ENCODE measurements around the gene DTX1. TPM values are rescaled to one million over a fixed set of nuclear protein-coding genes. Genes with fewer than 3 reads are reported as not detected.

The DTX1 gene
- total RNA-seq, 1 donor from 2014 or later, result not detected

- intact Hi-C loops (cut with micrococcal nuclease), result no loop called here
Measured at GRCh38 chr12:113054948-113055486, 1.5 kb upstream of the DTX1 start.

- intact Hi-C loops (cut with micrococcal nuclease), result no loop called here
Measured at GRCh38 chr12:113055594-113056380, 743 bp upstream of the DTX1 start.

- intact Hi-C loops (cut with micrococcal nuclease), result no loop called here
Measured at GRCh38 chr12:113056381-113056630, 224 bp upstream of the DTX1 start.

- intact Hi-C loops (cut with micrococcal nuclease), result no loop called here
Measured at GRCh38 chr12:113057565-113058485, 1.3 kb downstream of the DTX1 start.

- intact Hi-C loops (cut with micrococcal nuclease), result no loop called here
Measured at GRCh38 chr12:113058553-113058952, 2.0 kb downstream of the DTX1 start.

- intact Hi-C loops (cut with micrococcal nuclease), result no loop called here
Measured at GRCh38 chr12:113059071-113059595, 2.6 kb downstream of the DTX1 start.

GRCh38 chr12:113060336-113060960 is 3.9 kb downstream of the DTX1 start:
- intact Hi-C loops (cut with micrococcal nuclease), result no loop called here

GRCh38 chr12:113061061-113061694 is 4.6 kb downstream of the DTX1 start:
- intact Hi-C loops (cut with micrococcal nuclease), result no loop called here

GRCh38 chr12:113062502-113063395 is 6.2 kb downstream of the DTX1 start:
- intact Hi-C loops (cut with micrococcal nuclease), result no loop called here

GRCh38 chr12:113063396-113064350 is 7.1 kb downstream of the DTX1 start:
- intact Hi-C loops (cut with micrococcal nuclease), result no loop called here

GRCh38 chr12:113064395-113065125 is 8.0 kb downstream of the DTX1 start:
- intact Hi-C loops (cut with micrococcal nuclease), result no loop called here

- intact Hi-C loops (cut with micrococcal nuclease), result no loop called here
Measured at GRCh38 chr12:113065126-113066007, 8.8 kb downstream of the DTX1 start.

- intact Hi-C loops (cut with micrococcal nuclease), result no loop called here
Measured at GRCh38 chr12:113066813-113067400, 10.4 kb downstream of the DTX1 start.

GRCh38 chr12:113067987-113068935 is 11.7 kb downstream of the DTX1 start:
- intact Hi-C loops (cut with micrococcal nuclease), result no loop called here

GRCh38 chr12:113069149-113069548 is 12.6 kb downstream of the DTX1 start:
- intact Hi-C loops (cut with micrococcal nuclease), result no loop called here

GRCh38 chr12:113069751-113070116 is 13.2 kb downstream of the DTX1 start:
- intact Hi-C loops (cut with micrococcal nuclease), result no loop called here

Data from T-helper 2 cell treated with Interferon-gamma antibody and Interleukin-4, amounts not matched to agents 100 ng/mL and 5 ng/mL, for 36 hours (primary cell).